SU-DHL-6 (cell line): ENCODE results near the gene PARD6G.

Experiments
- H2AFZ ChIP-seq: fragments of 200-600 bp; sonication (generic); 2 replicates; pipeline ENCODE4 v1.6.1; 2014; ENCODE audit warnings: low read depth, mild to moderate bottlenecking, moderate library complexity, mixed read lengths, antibody characterized with exemption, low read length; ENCODE audit not compliant: severe bottlenecking
- H3F3A ChIP-seq: fragments of 200-600 bp; shearing (Covaris generic); 2 replicates; pipeline ENCODE4 v1.6.0; 2016; ENCODE audit warnings: antibody characterized with exemption, mild to moderate bottlenecking; ENCODE audit not compliant: insufficient read depth
- H3K27ac ChIP-seq: fragments of 200-600 bp; sonication (generic); 2 replicates; pipeline ENCODE4 v1.5.1; 2016; ENCODE audit warnings: low read depth, mild to moderate bottlenecking, low read length, moderate library complexity, mixed read lengths
- H3K27me3 ChIP-seq: fragments of 200-600 bp; sonication (generic), shearing (Covaris generic); 2 replicates; pipeline ENCODE4 v1.6.0; 2014; ENCODE audit warnings: mild to moderate bottlenecking, low read length
- H3K36me3 ChIP-seq: fragments of 200-600 bp; sonication (generic); 2 replicates; pipeline ENCODE4 v1.6.1; 2014; ENCODE audit warnings: mild to moderate bottlenecking, low read length, mixed read lengths
- H3K4me2 ChIP-seq: fragments of 300-600, 200-600 bp; shearing (Covaris generic), sonication (generic); 2 replicates; pipeline ENCODE4 v1.6.0; 2014; ENCODE audit warnings: low read length, low read depth, mild to moderate bottlenecking; ENCODE audit not compliant: poor library complexity, severe bottlenecking
- H3K4me3 ChIP-seq: fragments of 200-600 bp; sonication (generic); 2 replicates; pipeline ENCODE4 v1.5.1; 2014; ENCODE audit warnings: antibody characterized with exemption, low read length, mild to moderate bottlenecking, mixed read lengths; ENCODE audit not compliant: insufficient read depth, poor library complexity, severe bottlenecking
- H3K79me2 ChIP-seq: fragments of 200-600 bp; sonication (generic); 2 replicates; pipeline ENCODE4 v1.6.1; 2014; ENCODE audit warnings: mild to moderate bottlenecking, low read length, moderate library complexity; ENCODE audit not compliant: insufficient read depth
- H3K9ac ChIP-seq: fragments of 200-600 bp; sonication (generic); 2 replicates; pipeline ENCODE4 v1.7.0; 2014; ENCODE audit warnings: mild to moderate bottlenecking, low read length
- H3K9me2 ChIP-seq: fragments of 200-600 bp; sonication (generic); replicated peaks from 2 replicates; pipeline ENCODE4 v1.6.1; 2014; ENCODE audit warnings: low read length; ENCODE audit not compliant: insufficient read depth
- H3K9me3 ChIP-seq: fragments of 200-600 bp; sonication (generic); 2 replicates; pipeline ENCODE4 v1.6.1; 2014; ENCODE audit warnings: low read length, mixed read lengths; ENCODE audit not compliant: insufficient read depth
- H4K20me1 ChIP-seq: fragments of 200-600 bp; sonication (generic); 2 replicates; pipeline ENCODE4 v1.6.1; 2014; ENCODE audit warnings: low read depth, mild to moderate bottlenecking, antibody characterized with exemption, low read length, moderate library complexity, mixed read lengths
- CTCF ChIP-seq: fragments of 200-600 bp; sonication (generic); IDR thresholded peaks from one replicate; pipeline ENCODE4 v1.5.1; 2017; ENCODE audit warnings: antibody characterized with exemption, mild to moderate bottlenecking, low read length, moderate library complexity; ENCODE audit not compliant: insufficient read depth, poor library complexity, severe bottlenecking
- EZH2phosphoT487 ChIP-seq: fragments of 200-600 bp; sonication (generic), shearing (Covaris generic); conservative IDR thresholded peaks from 2 replicates; pipeline ENCODE4 v1.6.1; 2018; ENCODE audit warnings: mild to moderate bottlenecking, antibody characterized with exemption, low read length, moderate library complexity, mixed read lengths

Gene PARD6G

GRCh38 chr18:80168982-80169381, 78.3 kb downstream of the PARD6G start:
- Histone ChIP-seq H3K9me2 (no peaks in the 10 kb centered on the region), H3K27me3 (no peaks in the 10 kb centered on the region), H2AFZ (no peak overlapping the region), H3K9me3 (peaks cover 3% of the 10 kb centered on the region; the same call in 1 of the 2 replicates), H3K9ac (no peak overlapping the region), H3K79me2 (no peaks in the 10 kb centered on the region), H3K36me3 (no peaks in the 10 kb centered on the region), H3F3A (no peaks in the 10 kb centered on the region), H3K4me2 (no peak overlapping the region), H4K20me1 (no peaks in the 10 kb centered on the region), H3K27ac (no peak overlapping the region), H3K4me3 (no peak overlapping the region)
- TF ChIP-seq EZH2phosphoT487 (no peak), CTCF (no peak)

GRCh38 chr18:80168346-80168745, 79.0 kb downstream of the PARD6G start:
- no peak for TF ChIP-seq CTCF
- no peaks in the 10 kb centered on the region for H4K20me1 ChIP-seq
- no peak overlapping the region for H3K27ac ChIP-seq

GRCh38 chr18:80167931-80168330, 79.4 kb downstream of the PARD6G start:
- no peak overlapping the region for H3K27ac ChIP-seq
- H3K9me2 ChIP-seq = no peaks in the 10 kb centered on the region
- no peak overlapping the region for H3K4me2 ChIP-seq
- no peak overlapping the region for H3K9ac ChIP-seq
- H4K20me1 ChIP-seq = no peaks in the 10 kb centered on the region
- no peak overlapping the region for H3K4me3 ChIP-seq
- H3K36me3 ChIP-seq = no peaks in the 10 kb centered on the region
- H3K27me3 ChIP-seq = no peaks in the 10 kb centered on the region
- peaks cover 8% of the 10 kb centered on the region; the same call in 1 of the 2 replicates for H3K9me3 ChIP-seq
- no peaks in the 10 kb centered on the region for H3K79me2 ChIP-seq
- H2AFZ ChIP-seq = no peak overlapping the region
- TF ChIP-seq EZH2phosphoT487 = no peak
- TF ChIP-seq CTCF = no peak
- no peaks in the 10 kb centered on the region for H3F3A ChIP-seq

More at GRCh38 chr18:80168346-80168745, 79.0 kb downstream of the PARD6G start:
- Histone ChIP-seq H3K4me2 (no peak overlapping the region), H3K36me3 (no peaks in the 10 kb centered on the region), H3K9ac (no peak overlapping the region), H3K4me3 (no peak overlapping the region), H3K79me2 (no peaks in the 10 kb centered on the region), H3K27me3 (no peaks in the 10 kb centered on the region), H3K9me3 (peaks cover 8% of the 10 kb centered on the region; the same call in 1 of the 2 replicates), H3K9me2 (no peaks in the 10 kb centered on the region), H3F3A (no peaks in the 10 kb centered on the region), H2AFZ (no peak overlapping the region)
